ENCODE measurements around the gene MECP2.

DNA sequence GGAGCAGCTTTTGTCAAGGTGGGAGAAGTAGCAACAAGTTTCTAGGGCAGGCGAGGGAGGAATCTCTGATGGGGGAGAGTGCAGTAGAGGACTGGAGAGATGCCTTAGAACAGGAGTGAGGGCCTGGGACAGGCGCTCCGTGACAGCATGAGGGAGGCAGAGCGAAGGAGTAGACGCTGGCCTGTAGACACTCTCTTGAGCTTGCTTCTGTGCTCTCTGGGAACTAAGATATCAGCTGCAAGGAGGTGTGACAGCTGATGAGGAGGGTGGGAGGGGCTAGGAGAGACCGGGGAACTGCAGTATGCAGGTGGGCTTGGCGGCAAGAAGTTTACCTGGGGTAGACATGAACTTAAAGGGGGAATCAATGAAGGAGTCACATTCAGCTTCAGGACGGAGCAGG lies 35.7 kb downstream of the MECP2 start:
- TF ChIP-seq, protein P1, sequence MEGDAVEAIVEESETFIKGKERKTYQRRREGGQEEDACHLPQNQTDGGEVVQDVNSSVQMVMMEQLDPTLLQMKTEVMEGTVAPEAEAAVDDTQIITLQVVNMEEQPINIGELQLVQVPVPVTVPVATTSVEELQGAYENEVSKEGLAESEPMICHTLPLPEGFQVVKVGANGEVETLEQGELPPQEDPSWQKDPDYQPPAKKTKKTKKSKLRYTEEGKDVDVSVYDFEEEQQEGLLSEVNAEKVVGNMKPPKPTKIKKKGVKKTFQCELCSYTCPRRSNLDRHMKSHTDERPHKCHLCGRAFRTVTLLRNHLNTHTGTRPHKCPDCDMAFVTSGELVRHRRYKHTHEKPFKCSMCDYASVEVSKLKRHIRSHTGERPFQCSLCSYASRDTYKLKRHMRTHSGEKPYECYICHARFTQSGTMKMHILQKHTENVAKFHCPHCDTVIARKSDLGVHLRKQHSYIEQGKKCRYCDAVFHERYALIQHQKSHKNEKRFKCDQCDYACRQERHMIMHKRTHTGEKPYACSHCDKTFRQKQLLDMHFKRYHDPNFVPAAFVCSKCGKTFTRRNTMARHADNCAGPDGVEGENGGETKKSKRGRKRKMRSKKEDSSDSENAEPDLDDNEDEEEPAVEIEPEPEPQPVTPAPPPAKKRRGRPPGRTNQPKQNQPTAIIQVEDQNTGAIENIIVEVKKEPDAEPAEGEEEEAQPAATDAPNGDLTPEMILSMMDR (IDR thresholded peaks at IDR 0.05), result no peak
- TF ChIP-seq POLR2A (IDR thresholded peaks at IDR 0.05), result no peak
- no peak for TF ChIP-seq POLR2AphosphoS5 (IDR thresholded peaks at IDR 0.05)

Measured in breast epithelium (tissue), 3 donors.